KMS-11 (cell line): Measurements from ENCODE around the gene LRFN4.

ENCODE experiments used
- H2AFZ ChIP-seq: fragments of 200-600 bp; sonication (generic); 2 replicates; pipeline ENCODE4 v1.6.1; 2016; ENCODE audit warnings: antibody characterized with exemption, mixed run types, low read depth
- H3K27ac ChIP-seq: fragments of 200-600 bp; sonication (generic); 2 replicates; pipeline ENCODE4 v1.6.1; 2016; ENCODE audit warnings: mild to moderate bottlenecking, mixed run types
- H3K27me3 ChIP-seq: fragments of 200-600 bp; sonication (generic); 2 replicates; pipeline ENCODE4 v1.6.1; 2017; ENCODE audit warnings: mild to moderate bottlenecking, low read depth, mixed run types, moderate library complexity; ENCODE audit not compliant: insufficient read depth
- H3K36me3 ChIP-seq: fragments of 200-600 bp; sonication (generic); 2 replicates; pipeline ENCODE4 v1.6.1; 2017; ENCODE audit warnings: mild to moderate bottlenecking, mixed run types; ENCODE audit not compliant: insufficient read depth
- H3K4me1 ChIP-seq: fragments of 200-600 bp; sonication (generic); 2 replicates; pipeline ENCODE4 v1.6.1; 2016; ENCODE audit warnings: mild to moderate bottlenecking, low read depth, mixed run types; ENCODE audit not compliant: poor library complexity, severe bottlenecking
- H3K4me2 ChIP-seq: fragments of 200-600 bp; sonication (generic); 2 replicates; pipeline ENCODE4 v1.7.0; 2016; ENCODE audit warnings: mild to moderate bottlenecking, mixed run types
- H3K4me3 ChIP-seq: fragments of 200-600 bp; sonication (generic); IDR thresholded peaks from 2 replicates; pipeline ENCODE4 v1.6.1; 2017; ENCODE audit warnings: low read depth, low read length, mixed read lengths; ENCODE audit not compliant: insufficient read depth
- H3K79me2 ChIP-seq: fragments of 200-600 bp; sonication (generic); 2 replicates; pipeline ENCODE4 v1.6.1; 2016; ENCODE audit warnings: low read depth, mixed run types; ENCODE audit not compliant: insufficient read depth
- H3K9ac ChIP-seq: fragments of 200-600 bp; sonication (generic); 2 replicates; pipeline ENCODE4 v1.6.1; 2016; ENCODE audit warnings: mild to moderate bottlenecking, mixed run types
- H4K20me1 ChIP-seq: fragments of 200-600 bp; sonication (generic); 2 replicates; pipeline ENCODE4 v1.6.1; 2016; ENCODE audit warnings: mild to moderate bottlenecking, mixed run types; ENCODE audit not compliant: insufficient read depth
- TF ChIP-seq, protein P1 (sequence below): fragments of 200-600 bp; sonication (generic); conservative IDR thresholded peaks from 2 replicates; pipeline ENCODE4 v1.6.1; 2017; ENCODE audit warnings: low read depth, mild to moderate bottlenecking, antibody characterized with exemption, low read length, moderate library complexity, mixed read lengths

LRFN4 gene

DNA sequence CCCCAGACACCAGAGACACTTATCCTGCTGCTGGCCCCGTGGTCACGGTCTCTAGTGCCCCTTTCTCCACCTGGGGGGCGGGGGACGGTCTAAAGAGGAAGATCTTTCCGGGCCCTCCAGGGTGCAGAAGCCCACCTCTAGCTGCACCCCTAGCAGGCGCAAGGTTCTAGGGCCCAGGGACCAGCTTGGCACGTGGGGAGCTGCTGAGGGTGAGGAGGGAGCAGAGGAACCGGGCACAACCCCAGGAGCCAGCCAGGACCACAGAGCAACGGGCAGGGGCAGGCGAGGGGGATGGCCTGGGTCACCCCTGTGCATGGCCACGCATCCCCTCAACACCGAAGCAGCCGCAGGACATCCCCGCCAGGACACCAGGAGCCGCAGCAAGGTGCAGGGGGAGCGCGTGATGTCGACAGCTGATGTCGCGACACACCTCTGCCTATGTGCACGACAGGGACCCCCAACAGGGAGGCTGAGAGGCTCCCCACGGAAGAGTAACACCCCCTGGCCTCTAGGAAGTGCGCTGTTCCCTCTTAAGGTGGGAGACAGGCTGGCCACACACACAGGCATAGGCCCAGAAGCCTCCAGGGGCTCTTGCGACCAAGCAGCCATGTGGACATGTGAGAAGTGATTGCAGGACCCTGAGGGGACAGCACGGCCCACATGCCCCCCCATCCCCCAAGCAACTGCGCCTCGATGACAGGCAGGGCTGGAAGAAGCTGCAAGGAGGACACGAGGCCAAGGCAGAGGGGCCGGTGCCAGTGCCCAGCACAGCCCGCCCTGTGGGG is 5.1 kb downstream of the LRFN4 start:
- no peak overlapping the region for H3K9ac ChIP-seq
- no peak overlapping the region for H3K4me3 ChIP-seq
- peaks cover 11% of the 10 kb centered on the region for H3K4me1 ChIP-seq
- H2AFZ ChIP-seq = no peak overlapping the region
- no peaks in the 10 kb centered on the region for H3K36me3 ChIP-seq
- TF ChIP-seq, protein P1, sequence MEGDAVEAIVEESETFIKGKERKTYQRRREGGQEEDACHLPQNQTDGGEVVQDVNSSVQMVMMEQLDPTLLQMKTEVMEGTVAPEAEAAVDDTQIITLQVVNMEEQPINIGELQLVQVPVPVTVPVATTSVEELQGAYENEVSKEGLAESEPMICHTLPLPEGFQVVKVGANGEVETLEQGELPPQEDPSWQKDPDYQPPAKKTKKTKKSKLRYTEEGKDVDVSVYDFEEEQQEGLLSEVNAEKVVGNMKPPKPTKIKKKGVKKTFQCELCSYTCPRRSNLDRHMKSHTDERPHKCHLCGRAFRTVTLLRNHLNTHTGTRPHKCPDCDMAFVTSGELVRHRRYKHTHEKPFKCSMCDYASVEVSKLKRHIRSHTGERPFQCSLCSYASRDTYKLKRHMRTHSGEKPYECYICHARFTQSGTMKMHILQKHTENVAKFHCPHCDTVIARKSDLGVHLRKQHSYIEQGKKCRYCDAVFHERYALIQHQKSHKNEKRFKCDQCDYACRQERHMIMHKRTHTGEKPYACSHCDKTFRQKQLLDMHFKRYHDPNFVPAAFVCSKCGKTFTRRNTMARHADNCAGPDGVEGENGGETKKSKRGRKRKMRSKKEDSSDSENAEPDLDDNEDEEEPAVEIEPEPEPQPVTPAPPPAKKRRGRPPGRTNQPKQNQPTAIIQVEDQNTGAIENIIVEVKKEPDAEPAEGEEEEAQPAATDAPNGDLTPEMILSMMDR = no peak
- no peak overlapping the region for H3K4me2 ChIP-seq
- no peaks in the 10 kb centered on the region for H4K20me1 ChIP-seq
- no peaks in the 10 kb centered on the region for H3K27me3 ChIP-seq
- H3K27ac ChIP-seq = no peak overlapping the region
- peaks cover 9% of the 10 kb centered on the region; the same call in 1 of the 2 replicates for H3K79me2 ChIP-seq

DNA sequence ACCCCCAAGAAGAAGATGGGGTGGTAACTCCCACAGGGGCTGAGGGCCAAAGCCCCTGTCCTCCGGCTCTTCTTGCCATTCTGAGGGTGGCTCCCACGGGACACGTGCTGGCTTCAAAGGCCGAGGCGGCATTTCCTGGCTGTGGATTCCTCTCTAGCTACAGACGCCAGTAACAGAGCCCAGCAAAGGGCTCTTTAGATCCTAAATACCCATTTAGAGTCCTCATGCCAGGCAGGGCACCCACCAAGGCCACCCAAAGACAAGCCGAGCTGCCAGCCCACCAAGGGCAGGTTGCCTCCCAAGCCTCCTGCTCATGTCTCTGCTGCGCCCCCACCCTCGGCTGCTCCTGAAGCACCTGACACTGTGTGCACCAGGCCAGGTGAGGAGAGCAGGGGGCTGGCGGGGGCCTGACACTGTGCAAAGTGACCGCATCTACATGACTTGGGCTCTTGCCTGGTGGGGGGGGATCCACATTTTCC is 5.7 kb downstream of the LRFN4 start:
- Histone ChIP-seq H4K20me1 (no peaks in the 10 kb centered on the region), H3K79me2 (peaks cover 5% of the 10 kb centered on the region; the same call in 1 of the 2 replicates), H3K27ac (no peak overlapping the region), H2AFZ (no peak overlapping the region), H3K4me3 (no peak overlapping the region), H3K4me1 (peaks cover 18% of the 10 kb centered on the region), H3K27me3 (no peaks in the 10 kb centered on the region), H3K4me2 (no peak overlapping the region), H3K9ac (no peak overlapping the region), H3K36me3 (no peaks in the 10 kb centered on the region)
- TF ChIP-seq, protein P1 = no peak

DNA sequence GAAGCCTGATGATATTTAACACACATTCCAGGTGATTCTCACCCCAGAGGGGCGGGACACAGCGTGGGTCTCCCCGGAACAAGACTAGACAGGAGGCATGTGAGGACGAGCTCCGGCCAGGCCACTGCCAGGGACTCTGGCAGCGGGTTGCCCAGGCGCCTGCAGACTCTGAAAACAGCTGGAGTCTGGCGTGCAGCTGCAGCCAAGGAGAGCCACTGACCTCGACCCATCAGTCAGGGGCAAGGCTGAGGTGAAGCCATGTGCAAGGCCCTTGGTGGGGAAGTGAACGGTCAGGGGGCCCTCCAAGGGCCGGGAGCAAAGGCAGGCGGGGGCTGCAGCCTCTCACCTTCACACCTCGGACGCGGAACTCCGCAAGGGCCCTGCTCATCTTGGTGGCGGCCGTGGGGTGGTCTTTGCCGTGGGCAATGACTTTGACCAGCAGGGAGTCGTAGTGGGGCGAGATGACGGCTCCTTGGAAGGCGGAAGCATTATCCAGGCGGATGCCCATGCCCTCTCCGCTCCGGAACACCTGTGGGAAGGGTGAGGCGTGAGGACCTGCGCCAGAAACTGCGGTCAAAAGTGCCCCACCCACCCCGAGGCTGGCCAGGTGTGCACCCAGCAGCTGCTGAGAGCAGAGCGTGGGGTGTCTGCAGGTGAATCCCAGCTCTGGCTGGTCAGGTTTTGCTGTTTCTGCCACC is 6.7 kb downstream of the LRFN4 start:
- no peaks in the 10 kb centered on the region for H3K27me3 ChIP-seq
- H3K79me2 ChIP-seq = no peaks in the 10 kb centered on the region
- no peaks in the 10 kb centered on the region for H4K20me1 ChIP-seq
- H3K4me3 ChIP-seq = no peak overlapping the region
- no peak overlapping the region for H2AFZ ChIP-seq
- no peak overlapping the region for H3K27ac ChIP-seq
- TF ChIP-seq, protein P1 = no peak
- H3K4me2 ChIP-seq = no peak overlapping the region
- peaks cover 27% of the 10 kb centered on the region for H3K4me1 ChIP-seq
- H3K9ac ChIP-seq = no peak overlapping the region
- H3K36me3 ChIP-seq = no peaks in the 10 kb centered on the region

DNA sequence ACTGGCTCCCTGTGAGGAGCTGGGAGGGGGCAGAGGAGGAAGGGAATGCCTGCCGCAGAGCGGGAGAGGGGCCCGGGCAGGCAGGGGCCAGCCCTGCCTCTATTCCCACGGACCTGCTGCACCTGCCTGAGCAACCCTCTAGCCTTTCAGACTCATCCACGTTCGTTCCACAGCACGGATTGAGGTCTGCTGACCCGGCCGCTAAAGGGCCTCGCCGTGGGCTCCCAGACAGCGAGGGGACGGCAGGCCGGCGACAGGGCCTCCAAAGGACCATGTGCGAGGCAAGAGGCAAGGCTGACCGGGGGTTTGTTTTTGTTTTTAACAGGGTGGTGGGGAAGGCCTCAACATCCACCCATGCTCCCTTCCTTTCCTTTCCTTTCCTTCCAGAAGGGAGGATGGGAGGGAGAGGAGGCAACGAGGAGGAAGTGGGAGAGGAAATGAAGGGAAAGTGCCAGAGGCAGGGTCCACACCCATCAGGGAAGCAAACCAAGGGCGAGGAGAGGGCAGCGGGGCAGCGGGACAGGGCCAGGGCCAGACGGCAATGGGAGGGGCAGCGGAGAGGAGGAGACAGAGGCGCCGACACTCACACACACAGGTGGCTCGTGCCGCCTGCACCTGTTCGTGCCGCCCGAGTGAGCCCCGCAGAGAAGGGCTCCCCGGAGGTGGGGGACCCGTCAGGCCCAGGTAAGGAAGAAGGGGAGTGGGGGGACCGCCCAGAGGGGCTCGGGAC is 7.5 kb downstream of the LRFN4 start:
- H3K27ac ChIP-seq = no peak overlapping the region
- no peaks in the 10 kb centered on the region for H3K36me3 ChIP-seq
- H3K9ac ChIP-seq = no peak overlapping the region
- TF ChIP-seq, protein P1 = no peak
- peaks cover 35% of the 10 kb centered on the region for H3K4me1 ChIP-seq
- H2AFZ ChIP-seq = no peak overlapping the region
- H4K20me1 ChIP-seq = no peaks in the 10 kb centered on the region
- no peak overlapping the region for H3K4me2 ChIP-seq
- H3K79me2 ChIP-seq = no peaks in the 10 kb centered on the region
- no peak overlapping the region for H3K4me3 ChIP-seq
- H3K27me3 ChIP-seq = no peaks in the 10 kb centered on the region
